ENCODE results near the gene LIN37. TPM values are rescaled to one million over a fixed set of nuclear protein-coding genes. Genes with fewer than 3 reads are reported as not detected.
A peak's percentile ranks its signal among the peaks of the same experiment; 100 is the strongest.

The LIN37 gene
- total RNA-seq, 1 donor from 2014 or later = 11.4 TPM

GRCh38 chr19:35755131-35755549, 6.8 kb downstream of the LIN37 start:
- H2AFZ ChIP-seq (replicated peaks) = no peak overlapping the region
- peak overlapping the region; percentile 80 for H3K4me2 ChIP-seq

GRCh38 chr19:35755550-35756376, 7.4 kb downstream of the LIN37 start:
- Histone ChIP-seq H4K20me1 (ENCODE audit: low read depth) (peaks cover 18% of the 10 kb centered on the region), H3K9ac (no peak overlapping the region), H3K4me2 (peak overlapping the region; percentile 80), H3K27ac (no peak overlapping the region), H2AFZ (replicated peaks) (no peak overlapping the region), H3F3A (ENCODE audit: low read depth) (peaks cover 13% of the 10 kb centered on the region), H3K4me1 (peaks cover 6% of the 10 kb centered on the region), H3K4me3 (peak overlapping the region; percentile 89), H3K9me3 (ENCODE audit: low read depth) (no peaks in the 10 kb centered on the region), H3K36me3 (no peaks in the 10 kb centered on the region), H3K79me2 (ENCODE audit: low read depth) (peaks cover 16% of the 10 kb centered on the region), H3K27me3 (peaks cover 27% of the 10 kb centered on the region)
- peak; percentile 47 for DNase-seq (ENCODE audit: low spot score)
- no peaks in the 10 kb centered on the region for H3K9me3 Mint-ChIP-seq
- H3K27ac Mint-ChIP-seq = peak overlapping the region; percentile 63
- peaks cover 4% of the 10 kb centered on the region for H3K36me3 Mint-ChIP-seq
- peaks cover 9% of the 10 kb centered on the region for H3K27me3 Mint-ChIP-seq (ENCODE audit: insufficient read depth, low read depth)
- TF ChIP-seq EZH2 (IDR thresholded peaks at IDR 0.05) = no peak
- no peak for TF ChIP-seq CTCF (IDR thresholded peaks at IDR 0.05)
- TF ChIP-seq EZH2phosphoT487 (IDR thresholded peaks at IDR 0.05) = peak; percentile 20
- H3K4me3 Mint-ChIP-seq = peak overlapping the region; percentile 81
- peaks cover 26% of the 10 kb centered on the region for H3K4me1 Mint-ChIP-seq

More at GRCh38 chr19:35755131-35755549, 6.8 kb downstream of the LIN37 start:
- no peak for DNase-seq (ENCODE audit: low spot score)
- Mint-ChIP-seq H3K36me3 (peaks cover 4% of the 10 kb centered on the region), H3K4me1 (peaks cover 26% of the 10 kb centered on the region), H3K9me3 (no peaks in the 10 kb centered on the region), H3K27ac (no peak overlapping the region), H3K4me3 (no peak overlapping the region), H3K27me3 (ENCODE audit: insufficient read depth, low read depth) (peaks cover 7% of the 10 kb centered on the region)
- Histone ChIP-seq H3K4me3 (peak overlapping the region; percentile 89), H3K27ac (no peak overlapping the region), H3K79me2 (ENCODE audit: low read depth) (peaks cover 16% of the 10 kb centered on the region), H3K9ac (no peak overlapping the region), H3F3A (ENCODE audit: low read depth) (peaks cover 13% of the 10 kb centered on the region), H3K36me3 (no peaks in the 10 kb centered on the region), H3K9me3 (ENCODE audit: low read depth) (no peaks in the 10 kb centered on the region), H3K27me3 (peaks cover 27% of the 10 kb centered on the region), H3K4me1 (peaks cover 6% of the 10 kb centered on the region), H4K20me1 (ENCODE audit: low read depth) (peaks cover 15% of the 10 kb centered on the region)
- no peak for TF ChIP-seq CTCF (IDR thresholded peaks at IDR 0.05)
- no peak for TF ChIP-seq EZH2 (IDR thresholded peaks at IDR 0.05)
- no peak for TF ChIP-seq EZH2phosphoT487 (IDR thresholded peaks at IDR 0.05)

- no peak within 1 kb of the TSS for H3K27ac ChIP-seq
- no peaks in the 10 kb centered on the region for H3K9me3 Mint-ChIP-seq
- no peaks in the 10 kb centered on the region for H3K9me3 ChIP-seq (ENCODE audit: low read depth)
- H4K20me1 ChIP-seq (ENCODE audit: low read depth) = peaks cover 19% of the 10 kb centered on the region
- H3K36me3 Mint-ChIP-seq = peaks cover 6% of the 10 kb centered on the region
- H3F3A ChIP-seq (ENCODE audit: low read depth) = peaks cover 13% of the 10 kb centered on the region
- no peaks in the 10 kb centered on the region for H3K36me3 ChIP-seq
- H3K4me3 Mint-ChIP-seq = peak within 1 kb of the TSS; percentile 99
- TF ChIP-seq CTCF (IDR thresholded peaks at IDR 0.05) (no peak), EZH2phosphoT487 (IDR thresholded peaks at IDR 0.05) (no peak), EZH2 (IDR thresholded peaks at IDR 0.05) (peak; percentile 46)
- H3K4me2 ChIP-seq = peak within 1 kb of the TSS; percentile 80
- H3K4me1 Mint-ChIP-seq = peaks cover 26% of the 10 kb centered on the region
- H3K27ac Mint-ChIP-seq = peak within 1 kb of the TSS; percentile 98
- H3K4me1 ChIP-seq = peaks cover 6% of the 10 kb centered on the region
- H3K27me3 ChIP-seq = peaks cover 27% of the 10 kb centered on the region
- no peak within 1 kb of the TSS for H3K9ac ChIP-seq
- peak within 1 kb of the TSS; percentile 43 for H2AFZ ChIP-seq (replicated peaks)
- H3K27me3 Mint-ChIP-seq (ENCODE audit: insufficient read depth, low read depth) = peaks cover 9% of the 10 kb centered on the region
- H3K4me3 ChIP-seq = peak within 1 kb of the TSS; percentile 89
- DNase-seq (ENCODE audit: low spot score) = peak; percentile 49
- H3K79me2 ChIP-seq (ENCODE audit: low read depth) = peaks cover 16% of the 10 kb centered on the region
Observed at GRCh38 chr19:35756377-35757230, 8.2 kb downstream of the LIN37 start, which contains the start of gene HSPB6. TSS of gene HSPB6 (minus strand) at chr19:35757029. CDS start at chr19:35757008, 21 bp downstream.
